Esophagus squamous epithelium (tissue), 5 donors: ENCODE data around the gene FXYD6. TPM values are rescaled to one million over a fixed set of nuclear protein-coding genes. Genes with fewer than 3 reads are reported as not detected.

ENCODE experiments used
- DNase-seq: peaks from one replicate; lab custom pipeline; 2025; lab: John Stamatoyannopoulos, UW
- H3K27ac ChIP-seq, 4 donors: fragments of 200-600 bp; sonication (generic); one replicate each; pipeline ENCODE4 v1.5.1; 2016 to 2019; ENCODE audit warnings: mild to moderate bottlenecking in 1 of 4
- H3K27me3 ChIP-seq, 4 donors: fragments of 200-600 bp; sonication (generic); 1 replicate in 3 of 4; 2 replicates in 1 of 4; pipeline versions ENCODE4 v1.5.1 to v1.6.0; 2017 to 2021; ENCODE audit warnings: antibody characterized with exemption in 1 of 4
- H3K36me3 ChIP-seq, 3 donors: fragments of 200-600 bp; sonication (generic); one replicate each; pipeline ENCODE4 v1.5.1; 2016 to 2019
- H3K4me1 ChIP-seq, 3 donors: fragments of 200-600 bp; sonication (generic); one replicate each; pipeline ENCODE4 v1.5.1; 2017 to 2019
- H3K4me3 ChIP-seq, 4 donors: fragments of 200-600 bp; sonication (generic); 1 replicate in 3 of 4; 2 replicates in 1 of 4; pipeline ENCODE4 v1.5.1; 2016 to 2019; ENCODE audit warnings: mild to moderate bottlenecking in 2 of 4, moderate library complexity in 1 of 4
- H3K9me3 ChIP-seq, 3 donors: fragments of 200-600 bp; sonication (generic); one replicate each; pipeline ENCODE4 v1.5.1; 2016 to 2019
- CTCF ChIP-seq, 6 experiments: fragments of 450-650 bp in 4 of 6; fragments of 200-600 bp in 2 of 6; sonication (generic) in 2 of 6; IDR thresholded peaks; one replicate each; pipeline ENCODE4 v1.5.1; 2016 to 2019; ENCODE audit warnings: antibody characterized with exemption in 6 of 6, mild to moderate bottlenecking in 4 of 6, moderate library complexity in 4 of 6
- POLR2A ChIP-seq, 4 donors: fragments of 450-650 bp; IDR thresholded peaks; one replicate each; pipeline ENCODE4 v1.6.1; 2017; ENCODE audit warnings: antibody characterized with exemption in 4 of 4, mild to moderate bottlenecking in 4 of 4, moderate library complexity in 3 of 4
- WGBS, 2 donors: methylation state at CpG; one replicate each; pipeline ENCODE4 v1.1.5; 2018; 5-methylcytosine and 5-hydroxymethylcytosine counted together
- intact Hi-C: fragments of 100-400 bp; cut with DNase I; formaldehyde crosslinking; loops from one replicate; pipeline ENCODE4 v1.15.0; 2022
- total RNA-seq, 4 donors: library from RNA; depleted of rRNA; stranded (reverse); fragments of >200 nt; gene quantifications; one replicate each; pipeline ENCODE4 v1.1.0, GENCODE V29; 2016
- donor health status: DM: yes; HTN: yes; CAD: no.

Gene FXYD6
- total RNA-seq, 4 donors from 2014 or later = 0.61 to 27.7 (median 2.1) TPM

DNA sequence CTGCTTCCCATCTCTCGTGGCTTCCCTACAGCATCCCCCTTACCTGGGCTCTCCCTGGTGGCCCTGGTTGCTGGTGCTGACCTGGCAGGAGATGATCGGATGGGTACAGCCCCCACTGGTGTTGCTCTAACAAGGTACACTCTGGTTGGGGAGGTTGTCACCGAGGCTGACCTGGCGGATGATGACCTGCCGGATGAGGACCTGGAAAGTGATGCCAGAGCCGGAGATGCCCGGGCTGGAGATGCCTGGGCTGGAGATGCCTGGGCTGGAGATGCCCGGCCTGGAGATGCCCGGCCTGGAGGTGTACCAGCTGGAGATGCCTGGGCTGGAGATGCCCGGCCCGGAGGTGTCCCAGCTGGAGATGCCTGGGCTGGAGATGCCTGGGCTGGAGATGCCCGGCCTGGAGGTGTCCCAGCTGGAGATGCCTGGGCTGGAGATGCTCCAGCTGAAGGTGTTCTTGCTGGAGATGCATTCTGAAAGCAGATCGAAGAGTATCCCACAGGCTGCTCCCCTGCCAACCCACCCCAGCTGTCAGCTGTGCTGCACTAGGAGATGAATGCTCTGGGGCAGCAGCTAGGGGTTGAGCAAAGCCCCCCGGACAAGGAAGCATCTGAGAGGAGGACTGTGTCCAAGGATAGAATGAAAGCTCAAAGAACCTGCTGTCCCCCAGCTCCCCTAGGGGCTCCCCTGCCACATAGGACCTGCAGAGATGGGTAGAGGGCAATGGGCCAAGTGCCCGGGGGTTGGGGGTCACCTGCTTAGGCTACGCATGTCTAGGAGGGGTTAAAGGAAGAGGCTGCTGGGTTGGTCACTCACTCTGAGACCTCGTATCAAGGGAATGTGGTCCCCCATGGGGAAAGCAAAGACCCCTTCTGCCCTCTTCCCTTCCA, 42.2 kb upstream of the FXYD6 start:
- Histone ChIP-seq H3K27ac (no peak overlapping the region), H3K27me3 (no peaks in the 10 kb centered on the region), H3K4me3 (no peak overlapping the region), H3K4me1 (peaks cover 0 to 6% (median 5%) of the 10 kb centered on the region in 3 donors), H3K36me3 (peaks cover 0 to 22% (median 0%) of the 10 kb centered on the region in 3 donors), H3K9me3 (no peaks in the 10 kb centered on the region)
- no peak for DNase-seq
- WGBS, 2 donors = 78 to 80% methylated on average over 5 to 10 of the region's 17 CpGs
- TF ChIP-seq POLR2A (IDR thresholded peaks at IDR 0.05) (no peak), CTCF (IDR thresholded peaks at IDR 0.05) (no peak)
- intact Hi-C loops = no loop called here

DNA sequence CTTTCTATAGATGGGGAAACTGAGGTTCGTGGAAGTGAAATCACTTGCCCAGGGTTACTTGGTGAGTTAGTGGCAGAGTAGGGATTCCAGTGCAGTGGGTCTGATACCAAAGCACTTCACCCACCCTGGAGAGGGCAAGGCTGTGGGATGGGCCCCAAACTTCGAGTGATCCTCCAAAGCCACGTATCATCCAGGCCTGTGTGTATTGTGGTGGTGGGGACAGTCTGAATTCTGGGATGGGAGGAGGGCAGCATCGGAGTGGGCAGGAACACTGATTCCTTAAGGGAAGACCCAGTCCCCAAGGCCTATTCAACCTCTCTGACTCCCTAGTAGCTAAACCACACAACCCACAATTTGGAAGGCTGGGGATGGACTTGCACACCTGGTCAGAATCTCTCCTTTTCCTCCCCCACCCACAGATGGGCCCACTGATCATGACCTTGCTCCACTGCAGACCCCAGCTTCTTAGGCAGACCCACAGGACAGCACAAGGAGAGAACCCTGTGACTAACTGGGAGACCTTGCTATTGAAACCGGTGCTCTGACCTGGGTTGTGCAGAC, 41.2 kb upstream of the FXYD6 start:
- H3K27ac ChIP-seq = no peak overlapping the region
- H3K4me3 ChIP-seq = no peak overlapping the region
- intact Hi-C loops = no loop called here
- no peaks in the 10 kb centered on the region for H3K9me3 ChIP-seq
- DNase-seq = no peak
- TF ChIP-seq CTCF (IDR thresholded peaks at IDR 0.05) (no peak), POLR2A (IDR thresholded peaks at IDR 0.05) (no peak)
- H3K4me1 ChIP-seq = peaks cover 0 to 6% (median 5%) of the 10 kb centered on the region in 3 donors
- WGBS, 2 donors = 75 to 97% methylated on average over 3 to 4 of the region's 5 CpGs
- peaks cover 0 to 31% (median 0%) of the 10 kb centered on the region in 3 donors for H3K36me3 ChIP-seq
- no peaks in the 10 kb centered on the region for H3K27me3 ChIP-seq

DNA sequence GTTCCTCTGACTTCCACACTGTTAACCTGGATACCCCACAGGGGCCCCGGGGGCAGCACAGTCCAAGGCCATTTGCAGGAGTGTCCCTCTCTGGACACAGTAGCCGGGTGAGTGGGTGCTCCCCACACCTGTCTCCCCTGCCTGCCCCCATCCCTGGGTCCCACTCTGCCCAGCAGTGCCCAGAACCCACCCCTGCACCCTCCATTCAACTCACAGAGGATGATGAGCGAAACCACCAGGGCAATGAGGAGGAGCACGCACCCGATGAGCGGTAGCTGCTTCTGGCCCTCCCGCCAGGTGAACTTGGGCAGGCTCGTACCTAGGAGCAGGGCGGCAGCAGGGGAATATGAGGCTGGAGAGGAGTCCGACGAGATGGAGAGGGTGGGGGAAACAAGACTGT, 40.5 kb upstream of the FXYD6 start:
- Histone ChIP-seq H3K4me1 (peaks cover 0 to 6% (median 5%) of the 10 kb centered on the region in 3 donors), H3K27me3 (no peaks in the 10 kb centered on the region), H3K4me3 (no peak overlapping the region), H3K27ac (no peak overlapping the region), H3K9me3 (no peaks in the 10 kb centered on the region), H3K36me3 (peaks cover 0 to 38% (median 0%) of the 10 kb centered on the region in 3 donors)
- TF ChIP-seq CTCF (IDR thresholded peaks at IDR 0.05) (no peak), POLR2A (IDR thresholded peaks at IDR 0.05) (no peak)
- 83 to 91% methylated on average over 3 to 9 of the region's 11 CpGs for WGBS, 2 donors
- DNase-seq = no peak
- intact Hi-C loops = no loop called here

GRCh38 chr11:117915672-117916235, 39.3 kb upstream of the FXYD6 start:
- no peak for DNase-seq
- Histone ChIP-seq H3K9me3 (no peaks in the 10 kb centered on the region), H3K4me1 (peaks cover 0 to 6% (median 5%) of the 10 kb centered on the region in 3 donors), H3K27ac (no peak overlapping the region), H3K27me3 (no peaks in the 10 kb centered on the region), H3K4me3 (no peak overlapping the region), H3K36me3 (peaks cover 0 to 50% (median 0%) of the 10 kb centered on the region in 3 donors)
- TF ChIP-seq POLR2A (IDR thresholded peaks at IDR 0.05) = no peak
- no peak for TF ChIP-seq CTCF (IDR thresholded peaks at IDR 0.05)
- intact Hi-C loops = no loop called here
- WGBS, 2 donors = 77 to 82% methylated on average over 5 to 7 of the region's 9 CpGs
